IMR-90 (cell line): Measurements from ENCODE around the gene CTRB2. TPM values are rescaled to one million over a fixed set of nuclear protein-coding genes. Genes with fewer than 3 reads are reported as not detected.

ENCODE experiments used
- ATAC-seq: fragments of 200-7000 bp; cut with Tn5 transposase; 2 replicates; pipeline ENCODE4 v1.9.1; 2020; ENCODE audit warnings: low read depth, mild to moderate bottlenecking, moderate library complexity
- BruUV-seq: library from RNA; stranded (reverse); fragments of 400-500 nt; replicated peaks from 2 replicates; lab custom pipeline; 2021; lab: Mats Ljungman, UMichigan
- CTCF ChIA-PET: fragments of 300-600 bp; formaldehyde crosslinking; extraction: SDS; loops from one replicate; lab custom pipeline; 2021; ENCODE audit warnings: antibody characterized with exemption; lab: Yijun Ruan, JAX
- POLR2A ChIA-PET: fragments of 300-600 bp; sonication (Branson Sonifier 250); formaldehyde crosslinking; loops from one replicate; lab custom pipeline; 2022; ENCODE audit warnings: antibody characterized with exemption; ENCODE audit not compliant: unreplicated experiment; lab: Charles Lee
- DNase-seq: peaks from one replicate; pipeline ENCODE4 v3.0.0; 2013
- H2AFZ ChIP-seq: replicated peaks from 2 replicates; pipeline ENCODE3; 2013; ENCODE audit warnings: low read length, mild to moderate bottlenecking; ENCODE audit not compliant: poor library complexity
- H2AK5ac ChIP-seq: 2 replicates; pipeline ENCODE4 v1.6.1; 2013; ENCODE audit warnings: low read depth, low read length, inconsistent platforms
- H2AK9ac ChIP-seq: replicated peaks from 2 replicates; pipeline ENCODE3; 2013; ENCODE audit warnings: mild to moderate bottlenecking, low read depth, low read length, moderate library complexity; ENCODE audit not compliant: poor library complexity
- H2BK120ac ChIP-seq: 2 replicates; pipeline ENCODE4 v1.6.1; 2013; ENCODE audit warnings: low read depth, low read length, inconsistent platforms
- H2BK15ac ChIP-seq: 3 replicates; pipeline ENCODE4 v1.6.1; 2013; ENCODE audit warnings: low read depth, low read length, inconsistent platforms
- H2BK20ac ChIP-seq: 2 replicates; pipeline ENCODE4 v1.6.1; 2013; ENCODE audit warnings: low read depth, mild to moderate bottlenecking, inconsistent platforms, low read length, moderate library complexity
- H2BK5ac ChIP-seq: 2 replicates; pipeline ENCODE4 v1.6.1; 2013; ENCODE audit warnings: mild to moderate bottlenecking, low read depth, low read length, inconsistent platforms; ENCODE audit not compliant: poor library complexity, severe bottlenecking
- H3K14ac ChIP-seq: replicated peaks from 2 replicates; pipeline ENCODE4 v1.6.1; 2013; ENCODE audit warnings: low read depth, low read length, inconsistent platforms
- H3K18ac ChIP-seq: 2 replicates; pipeline ENCODE4 v1.6.1; 2013; ENCODE audit warnings: low read depth, low read length, control low read depth
- H3K23ac ChIP-seq: 2 replicates; pipeline ENCODE4 v1.6.1; 2013; ENCODE audit warnings: low read depth, low read length, inconsistent platforms
- H3K27ac ChIP-seq: 2 replicates; pipeline ENCODE4 v1.5.1; 2013; ENCODE audit warnings: mild to moderate bottlenecking, control low read depth, low read length; ENCODE audit not compliant: insufficient read depth
- H3K27me3 ChIP-seq: 2 replicates; pipeline ENCODE4 v1.6.1; 2013; ENCODE audit warnings: low read length; ENCODE audit not compliant: control insufficient read depth, insufficient read depth
- H3K36me3 ChIP-seq: 2 replicates; pipeline ENCODE4 v1.6.1; 2013; ENCODE audit warnings: low read length, mixed read lengths; ENCODE audit not compliant: control insufficient read depth, insufficient read depth
- H3K4ac ChIP-seq: 2 replicates; pipeline ENCODE4 v1.6.1; 2013; ENCODE audit warnings: low read depth, low read length, inconsistent platforms
- H3K4me1 ChIP-seq: 2 replicates; pipeline ENCODE4 v1.6.1; 2013; ENCODE audit warnings: low read length, mixed read lengths; ENCODE audit not compliant: control insufficient read depth, insufficient read depth
- H3K4me2 ChIP-seq: 2 replicates; pipeline ENCODE4 v1.6.1; 2013; ENCODE audit warnings: low read depth, mild to moderate bottlenecking, control low read depth, low read length, moderate library complexity
- H3K4me3 ChIP-seq: 2 replicates; pipeline ENCODE4 v1.5.1; 2013; ENCODE audit warnings: low read depth, mild to moderate bottlenecking, control low read depth, low read length, moderate library complexity; ENCODE audit not compliant: insufficient read depth
- H3K56ac ChIP-seq: 2 replicates; pipeline ENCODE4 v1.6.1; 2013; ENCODE audit warnings: low read length, inconsistent platforms; ENCODE audit not compliant: insufficient read depth; ENCODE audit errors: extremely low read depth
- H3K79me1 ChIP-seq, 2 experiments: 2 replicates each; pipeline ENCODE4 v1.6.1; 2013; ENCODE audit warnings: low read length in 2 of 2, inconsistent platforms in 1 of 2, low read depth in 1 of 2
- H3K9ac ChIP-seq: 2 replicates; pipeline ENCODE4 v1.6.1; 2013; ENCODE audit warnings: low read depth, low read length, control low read depth
- H3K9me1 ChIP-seq: 2 replicates; pipeline ENCODE4 v1.6.1; 2013; ENCODE audit warnings: low read length, inconsistent platforms; ENCODE audit not compliant: insufficient read depth
- H3K9me3 ChIP-seq: 2 replicates; pipeline ENCODE4 v1.6.1; 2013; ENCODE audit warnings: low read length; ENCODE audit not compliant: control insufficient read depth, insufficient read depth
- H4K20me1 ChIP-seq: 2 replicates; pipeline ENCODE4 v1.6.1; 2013; ENCODE audit warnings: low read length, inconsistent platforms; ENCODE audit not compliant: insufficient read depth
- H4K5ac ChIP-seq: 2 replicates; pipeline ENCODE4 v1.6.1; 2013; ENCODE audit warnings: mild to moderate bottlenecking, low read depth, low read length, control low read depth
- H4K8ac ChIP-seq, 2 experiments: 2 replicates each; pipeline ENCODE4 v1.6.1; 2013; ENCODE audit warnings: low read depth in 2 of 2, low read length in 2 of 2, control low read depth in 1 of 2, inconsistent platforms in 1 of 2
- H4K91ac ChIP-seq: 2 replicates; pipeline ENCODE4 v1.6.1; 2013; ENCODE audit warnings: low read depth, low read length, inconsistent platforms; ENCODE audit not compliant: insufficient read depth
- ELK1 ChIP-seq: fragments of 150-350 bp; IDR thresholded peaks from 2 replicates; pipeline ENCODE4 v1.6.1; 2016; ENCODE audit warnings: low read depth, mild to moderate bottlenecking, low read length, moderate library complexity, borderline replicate concordance
- MAFK ChIP-seq: IDR thresholded peaks from 2 replicates; pipeline ENCODE4 v1.6.1; 2012; ENCODE audit warnings: low read depth, low read length, improper control_type of control experiment
- MAZ ChIP-seq: IDR thresholded peaks from 2 replicates; pipeline ENCODE4 v1.6.1; 2012; ENCODE audit warnings: low read depth, mild to moderate bottlenecking, low read length, improper control_type of control experiment, moderate library complexity, borderline replicate concordance
- RCOR1 ChIP-seq: IDR thresholded peaks from 2 replicates; pipeline ENCODE4 v1.6.1; 2012; ENCODE audit warnings: mild to moderate bottlenecking, low read length, improper control_type of control experiment; ENCODE audit not compliant: insufficient replicate concordance
- WGBS, 2 experiments: methylation state at CpG; one replicate each; pipeline versions ENCODE4 v1.1.5 to v1.1.7; 2013; ENCODE audit warnings: missing lambda C conversion rate in 2 of 2; ENCODE audit not compliant: insufficient read length in 1 of 2; ENCODE audit errors: extremely low coverage in 2 of 2; 5-methylcytosine and 5-hydroxymethylcytosine counted together
- dilution Hi-C: fragments of 300-500 bp; cut with HindIII; formaldehyde crosslinking; loops from one replicate; pipeline ENCODE4 v1.14.3; 2018; ENCODE audit warnings: low sequenced_read_pairs; ENCODE audit not compliant: unreplicated experiment
- in situ Hi-C: fragments of 300-500 bp; cut with MboI; formaldehyde crosslinking; loops from 3 replicates; pipeline ENCODE4 v1.14.3; 2019; ENCODE audit warnings: low sequenced_read_pairs, inconsistent platforms, mixed read lengths
- intact Hi-C: fragments of 100-400 bp; cut with micrococcal nuclease; formaldehyde crosslinking; loops from 2 replicates; pipeline ENCODE4 v1.10.0; 2022
- polyA plus RNA-seq, 3 experiments: library from polyadenylated mRNA; depleted of rRNA; stranded (reverse); fragments of >200 nt; gene quantifications; 2 replicates each; pipeline ENCODE4 v1.2.3, GENCODE V29; 2012; ENCODE audit warnings: low replicate concordance in 1 of 3
- total RNA-seq: library from RNA; depleted of rRNA; stranded (reverse); fragments of >200 nt; gene quantifications from 2 replicates; pipeline ENCODE4 v1.2.3, GENCODE V29; 2012

The CTRB2 gene
- total and polyA plus RNA-seq, 2 of the 4 experiments (the other 2 are of a cell fraction) = not detected

GRCh38 chr16:75172578-75172977 is 34.4 kb downstream of the CTRB2 start:
- Histone ChIP-seq H2AFZ (no peak overlapping the region), H2AK5ac (no peak overlapping the region), H3K23ac (no peak overlapping the region), H3K56ac (no peak overlapping the region), H4K20me1 (no peaks in the 10 kb centered on the region), H3K4me2 (no peak overlapping the region), H3K14ac (no peak overlapping the region), H3K4me3 (no peak overlapping the region), H3K4me1 (no peaks in the 10 kb centered on the region), H2BK20ac (no peak overlapping the region), H3K27me3 (no peaks in the 10 kb centered on the region), H2BK120ac (no peak overlapping the region), H2BK15ac (no peak overlapping the region), H3K4ac (no peak overlapping the region), H2AK9ac (no peak overlapping the region), H2BK5ac (no peak overlapping the region), H3K36me3 (peaks cover 25% of the 10 kb centered on the region), H4K91ac (no peak overlapping the region), H3K27ac (no peak overlapping the region), H3K9me1 (no peaks in the 10 kb centered on the region), H3K9me3 (peaks cover 75% of the 10 kb centered on the region), H3K9ac (no peak overlapping the region), H4K5ac (no peak overlapping the region), H3K79me1 (0 out of 4 replicates have a peak, but pooled peaks cover 0 to under 1% of the 10 kb centered on the region in 2 experiments), H4K8ac (no peak overlapping the region), H3K18ac (no peak overlapping the region)
- WGBS, 2 experiments = no CpG with 5 or more reads among the region's 4 CpGs
- no TSS peak for BruUV-seq
- ATAC-seq (no peak), DNase-seq (no peak)
- TF ChIP-seq RCOR1 = no peak
- TF ChIP-seq MAFK = 0 out of 2 replicates have a peak, but pooled peaks have one; percentile 37
- no peak for TF ChIP-seq ELK1
- TF ChIP-seq MAZ = no peak
- CTCF ChIA-PET = no interaction called here
- in situ Hi-C loops (no loop called here), dilution Hi-C loops (no loop called here), intact Hi-C loops (no loop called here)
- POLR2A ChIA-PET = no interaction called here
